NCI-H2196 treated with DMSO at 0.1 percent for 48 hours (cell line): Measurements from ENCODE around the gene SMC3.

ENCODE experiments used
- DNase-seq: peaks from one replicate; lab custom pipeline; 2025; ENCODE audit not compliant: unreplicated experiment; lab: John Stamatoyannopoulos, UW

Gene SMC3

DNA sequence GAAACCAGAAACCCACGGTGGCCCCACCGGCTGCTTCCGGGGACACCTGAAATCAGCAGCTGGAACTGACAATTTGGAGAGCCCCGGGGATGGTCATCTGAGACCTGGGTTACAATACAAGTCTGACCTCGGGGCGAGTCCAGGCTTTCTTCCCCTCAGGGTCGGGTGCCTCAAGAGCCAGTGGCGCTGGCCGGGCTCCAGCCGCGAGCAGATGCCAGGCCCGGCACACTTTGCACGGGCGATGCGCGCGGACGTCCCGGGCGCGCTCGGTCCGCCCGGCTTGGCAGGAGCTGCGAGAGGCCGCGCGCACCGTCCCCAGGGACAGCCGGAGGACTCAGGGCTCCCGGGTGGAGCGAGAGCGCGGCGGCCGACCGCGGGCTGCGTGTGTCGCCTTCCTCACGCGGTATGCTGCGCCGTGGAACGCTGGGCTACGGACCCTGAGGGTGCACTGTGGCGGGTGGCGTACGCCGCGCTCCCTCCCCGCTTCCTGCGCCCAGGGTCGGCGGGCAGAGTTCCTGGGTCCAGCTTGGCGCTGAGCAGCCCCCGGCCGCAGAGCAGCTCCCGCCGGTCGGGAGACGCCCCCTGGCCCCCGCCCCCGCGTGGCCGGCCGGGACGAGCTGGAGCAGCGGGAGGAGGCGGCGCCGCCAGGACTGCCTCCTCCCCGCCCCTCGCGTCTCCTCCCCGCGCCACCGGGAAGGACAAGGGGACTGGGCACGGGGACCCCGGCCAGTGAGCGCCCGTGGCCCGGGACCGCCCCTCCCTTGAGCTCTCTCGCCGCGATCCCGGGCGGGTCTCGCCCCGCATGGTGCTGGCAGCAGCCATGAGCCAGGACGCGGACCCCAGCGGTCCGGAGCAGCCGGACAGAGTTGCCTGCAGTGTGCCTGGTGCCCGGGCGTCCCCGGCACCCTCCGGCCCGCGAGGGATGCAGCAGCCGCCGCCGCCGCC, 76.4 kb downstream of the SMC3 start, which contains the start of gene RBM20:
RBM20 (plus strand) TSS at position 684 of the 945 bp plus-strand sequence; CDS start at position 803, 119 bp downstream.
- DNase-seq, result no peak

- DNase-seq, result no peak
These were observed 77.3 kb downstream of the SMC3 start for GRCh38 chr10:110644598-110645462.

- DNase-seq, result no peak
These were observed 79.1 kb downstream of the SMC3 start for GRCh38 chr10:110646417-110647135.

- DNase-seq, result no peak
These were observed 79.6 kb downstream of the SMC3 start for GRCh38 chr10:110647136-110647430.

DNA sequence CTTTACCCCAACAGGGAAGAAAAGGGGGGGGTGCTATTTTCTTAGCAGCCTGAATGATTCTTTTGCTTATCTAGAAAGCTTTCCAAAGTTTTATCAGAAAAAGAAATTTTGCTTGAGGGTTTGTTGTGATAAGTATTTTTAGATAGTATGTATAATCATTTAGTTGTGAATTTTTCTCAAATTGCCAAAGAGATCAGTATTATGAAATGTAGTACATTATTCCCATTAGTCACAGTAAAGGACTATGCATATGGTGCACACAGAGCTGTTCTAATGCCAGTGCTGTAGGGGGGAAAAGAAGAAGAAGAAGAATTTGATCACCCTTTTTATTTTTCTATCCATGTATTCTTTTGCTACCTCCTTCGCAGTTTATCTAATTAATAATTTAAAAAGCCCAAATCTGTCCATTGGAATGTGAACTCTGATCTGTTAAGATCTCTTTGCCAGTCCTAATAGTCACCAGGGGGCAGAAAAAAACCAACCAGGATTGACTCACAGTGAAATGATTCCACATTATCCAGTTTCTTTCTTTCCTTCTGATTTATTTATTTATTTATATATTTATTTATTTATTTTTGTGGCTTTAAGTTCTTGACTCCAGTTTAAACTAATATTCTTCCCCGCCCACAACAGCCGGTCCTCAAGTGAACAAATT, 81.3 kb downstream of the SMC3 start:
- no peak for DNase-seq

DNA sequence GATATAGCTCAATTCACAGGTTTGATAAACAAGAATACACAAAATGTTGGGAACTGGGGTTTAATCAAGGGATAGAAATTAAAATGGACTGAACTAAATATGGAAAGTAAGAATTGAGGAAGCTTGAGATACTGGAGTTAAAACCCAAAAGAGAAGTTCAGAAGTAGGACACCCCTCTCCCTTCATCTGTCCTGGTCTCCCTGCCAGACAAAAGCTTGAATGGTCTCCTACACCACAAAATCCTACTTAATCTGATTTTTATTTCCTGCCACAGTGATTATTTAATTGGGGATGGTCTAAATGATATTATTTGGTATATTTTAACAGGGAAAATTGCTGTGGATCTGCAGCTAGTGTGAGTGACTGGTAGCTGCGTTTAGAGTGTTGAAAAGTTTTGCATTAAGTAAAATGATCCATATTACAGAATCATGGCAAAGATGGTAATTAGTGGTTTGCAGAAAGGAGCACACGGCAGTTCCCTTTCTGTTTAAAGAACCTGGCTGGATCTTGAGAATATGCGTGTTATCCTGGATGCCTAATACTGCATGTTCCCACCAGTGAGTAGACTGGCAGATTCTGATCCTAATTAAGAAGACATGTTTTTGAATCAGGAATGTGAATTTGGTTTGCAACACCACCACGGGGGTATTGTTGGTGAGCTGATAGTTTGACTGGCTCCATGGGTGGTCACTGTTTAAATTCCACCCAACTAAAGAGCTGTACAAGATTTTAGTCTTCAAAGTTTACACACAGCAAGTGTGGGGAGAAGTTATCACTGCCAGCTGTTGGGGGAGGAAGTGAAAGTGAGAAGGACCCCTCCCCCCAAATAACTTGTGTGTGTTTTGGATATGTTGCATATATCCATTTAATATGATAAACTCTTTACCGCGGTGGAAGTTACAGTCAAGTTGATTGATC, 82.1 kb downstream of the SMC3 start:
- DNase-seq, result no peak

DNA sequence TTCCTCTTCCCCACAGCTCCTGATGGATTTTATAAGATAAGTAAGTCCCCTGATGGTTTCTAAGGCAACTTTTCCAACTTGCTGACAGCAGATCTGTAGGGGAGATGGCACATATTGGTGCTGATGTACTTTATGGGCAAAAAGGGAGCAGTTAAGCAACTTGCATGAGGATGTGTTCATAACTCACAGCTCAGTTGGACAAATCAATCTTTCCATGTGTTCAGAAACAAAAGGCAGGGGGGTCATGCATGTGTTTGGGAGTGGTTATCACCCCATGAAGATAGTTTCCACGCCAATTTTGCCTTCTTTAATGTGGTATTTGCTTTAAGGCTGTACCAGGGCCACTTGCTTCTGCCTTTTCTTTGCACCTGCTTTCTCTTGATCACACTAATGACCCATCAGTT, 82.8 kb downstream of the SMC3 start:
- DNase-seq, result no peak

GRCh38 chr10:110651044-110651958, 83.8 kb downstream of the SMC3 start:
- DNase-seq, result no peak

DNA sequence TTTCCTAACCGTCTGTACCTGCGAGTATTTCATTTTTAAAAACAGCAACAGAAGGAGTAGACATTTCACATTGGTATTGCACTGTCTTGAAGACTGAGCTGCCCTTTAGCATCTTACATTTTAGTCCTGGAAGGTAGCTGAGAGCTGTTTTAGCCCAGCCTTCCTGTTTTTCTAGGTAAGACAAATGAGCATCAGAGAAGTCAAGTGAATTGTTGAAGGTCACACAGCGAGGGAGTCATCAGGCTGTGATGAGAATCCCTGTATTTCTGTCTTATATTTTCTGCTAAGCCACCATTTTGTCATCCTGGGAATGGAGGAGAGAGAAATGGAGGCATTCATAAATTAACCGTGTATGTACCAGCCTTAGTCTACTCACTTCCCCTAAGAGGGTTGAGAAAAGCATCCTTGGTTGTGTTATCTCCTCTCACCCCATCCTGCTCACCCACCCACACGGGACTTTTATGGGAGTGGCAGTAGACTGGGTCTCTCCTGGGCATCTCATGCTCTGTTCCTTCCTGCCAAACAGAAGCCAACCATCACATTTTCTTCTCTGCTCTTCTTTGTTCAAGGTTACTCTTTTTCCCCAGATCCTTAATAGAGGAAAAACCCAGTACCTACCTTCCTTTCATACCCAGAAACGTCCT, 85.1 kb downstream of the SMC3 start:
- no peak for DNase-seq
